ENCODE data around the gene SVBP. TPM values are rescaled to one million over a fixed set of nuclear protein-coding genes. Genes with fewer than 3 reads are reported as not detected.

SVBP gene
- 13.0 to 16.0 TPM (median 14.8 TPM) in 5 replicates for total RNA-seq (2022; extraction: Qiagen RNA extraction; ENCODE audit: low read depth)

GRCh38 chr1:42816585-42817439 is at the start of gene SVBP, which contains the start of gene ERMAP:
SVBP (minus strand) TSS chr1:42817397; CDS start chr1:42816544, 853 bp downstream.
ERMAP (plus strand) TSS chr1:42817122; CDS start chr1:42830449, 13,327 bp downstream.

GRCh38 chr1:42846257-42847110 is 29.3 kb upstream of the SVBP start, which contains the start of gene ZNF691:
ZNF691 (plus strand) TSS chr1:42846613; CDS start chr1:42849659, 3,046 bp downstream.

GRCh38 chr1:42784946-42785693 is 32.1 kb downstream of the SVBP start, which contains the start of gene TMEM269:
TMEM269 (plus strand) TSS chr1:42784991; CDS start chr1:42789894, 4,903 bp downstream.

GRCh38 chr1:42766741-42767509 is 50.3 kb downstream of the SVBP start, which contains the start of the genes C1orf50 and P3H1:
C1orf50 (plus strand) TSS chr1:42767249; CDS start chr1:42767312, 63 bp downstream.
P3H1 (minus strand) TSS chr1:42767028; CDS start chr1:42766971, 57 bp downstream.

Other genes with a start within 250 kb of the SVBP start
- gene PPIH, start 159.0 kb downstream of the SVBP start, total RNA-seq (2022; extraction: Qiagen RNA extraction; ENCODE audit: low read depth) = 59.9 to 65.1 TPM (median 63.0 TPM) in 5 replicates
- 673 to 757 TPM (median 737 TPM) in 5 replicates for gene YBX1, start 135.0 kb downstream of the SVBP start, total RNA-seq (2022; extraction: Qiagen RNA extraction; ENCODE audit: low read depth)
- not detected in 5 replicates for gene CLDN19, start 77.2 kb downstream of the SVBP start, total RNA-seq (2022; extraction: Qiagen RNA extraction; ENCODE audit: low read depth)
- 27.5 to 34.3 TPM (median 31.6 TPM) in 5 replicates for gene P3H1, start 50.4 kb downstream of the SVBP start, total RNA-seq (2022; extraction: Qiagen RNA extraction; ENCODE audit: low read depth)
- 2.1 to 4.5 TPM (median 3.0 TPM) in 5 replicates for gene C1orf50, start 50.1 kb downstream of the SVBP start, total RNA-seq (2022; extraction: Qiagen RNA extraction; ENCODE audit: low read depth)
- 0.05 to 0.13 TPM (median 0.08 TPM) in 5 replicates for gene TMEM269, start 32.4 kb downstream of the SVBP start, total RNA-seq (2022; extraction: Qiagen RNA extraction; ENCODE audit: low read depth)
- 3.1 to 4.9 TPM (median 3.8 TPM) in 5 replicates for gene ERMAP, start 275 bp downstream of the SVBP start, total RNA-seq (2022; extraction: Qiagen RNA extraction; ENCODE audit: low read depth)
- gene ZNF691, start 29.2 kb upstream of the SVBP start, total RNA-seq (2022; extraction: Qiagen RNA extraction; ENCODE audit: low read depth) = 5.3 to 7.5 TPM (median 6.8 TPM) in 5 replicates
- gene SLC2A1, start 141.5 kb upstream of the SVBP start, total RNA-seq (2022; extraction: Qiagen RNA extraction; ENCODE audit: low read depth) = 92.8 to 149 TPM (median 106 TPM) in 5 replicates